Heart left ventricle (tissue), 16 donors: Measurements from ENCODE around the gene ANKRD44. TPM values are rescaled to one million over a fixed set of nuclear protein-coding genes. Genes with fewer than 3 reads are reported as not detected.
A peak's percentile ranks its signal among the peaks of the same experiment; 100 is the strongest.

Experiments used
- ATAC-seq, 4 donors: fragments of 200-7000 bp; cut with Tn5 transposase; one replicate each; pipeline ENCODE4 v1.9.1; 2020 to 2022; ENCODE audit warnings: moderate library complexity in 4 of 4, mild to moderate bottlenecking in 3 of 4, moderate number of reproducible peaks in 1 of 4
- DNase-seq, 5 donors: peaks; one replicate each; pipeline ENCODE4 v3.0.0-alpha.2; 2020
- H3K27ac ChIP-seq, 12 donors: fragments of 200-600 bp; sonication (generic) in 4 of 12; one replicate each; pipeline versions ENCODE4 v1.5.0 to v1.8.0; 2016 to 2022; ENCODE audit warnings: mild to moderate bottlenecking in 2 of 12
- H3K27me3 ChIP-seq, 9 donors: fragments of 200-600 bp; sonication (generic) in 2 of 9; one replicate each; pipeline versions ENCODE4 v1.5.1 to v1.8.0; 2016 to 2022; ENCODE audit warnings: mild to moderate bottlenecking in 3 of 9
- H3K36me3 ChIP-seq, 9 donors: fragments of 200-600 bp; sonication (generic) in 2 of 9; one replicate each; pipeline versions ENCODE4 v1.5.0 to v1.8.0; 2018 to 2022; ENCODE audit warnings: mild to moderate bottlenecking in 2 of 9
- H3K4me1 ChIP-seq, 12 donors: fragments of 200-600 bp; sonication (generic) in 4 of 12; one replicate each; pipeline versions ENCODE4 v1.5.0 to v1.8.0; 2016 to 2022; ENCODE audit warnings: mild to moderate bottlenecking in 3 of 12
- H3K4me3 ChIP-seq, 12 donors: fragments of 200-600 bp; sonication (generic) in 4 of 12; one replicate each; pipeline versions ENCODE4 v1.5.0 to v1.8.0; 2017 to 2022; ENCODE audit warnings: mild to moderate bottlenecking in 9 of 12, moderate library complexity in 4 of 12
- H3K9me3 ChIP-seq, 12 donors: fragments of 200-600 bp; sonication (generic) in 4 of 12; one replicate each; pipeline versions ENCODE4 v1.5.0 to v1.8.0; 2016 to 2022; ENCODE audit warnings: mild to moderate bottlenecking in 1 of 12
- POLR2A ChIP-seq, 2 donors: fragments of 450-650 bp; IDR thresholded peaks; one replicate each; pipeline ENCODE4 v1.6.1; 2017; ENCODE audit warnings: antibody characterized with exemption in 2 of 2, mild to moderate bottlenecking in 2 of 2, moderate library complexity in 2 of 2
- WGBS, 4 donors: extraction: QIAGEN DNeasy Blood & Tissue Kit in 2 of 4; methylation state at CpG; one replicate each; pipeline versions ENCODE4 v1.1.5 to v1.1.7; 2013 to 2018; 5-methylcytosine and 5-hydroxymethylcytosine counted together
- intact Hi-C, 10 donors: fragments of 100-400 bp; cut with DNase I; formaldehyde crosslinking; loops; one replicate each; pipeline versions ENCODE4 v1.11.1 to v1.14.2; 2022
- polyA plus RNA-seq, 2 donors: library from polyadenylated mRNA; stranded (reverse); fragments of 200-250 nt; gene quantifications; one replicate each; pipeline ENCODE4 v1.2.3, GENCODE V29; 2013
- total RNA-seq, 9 donors: library from RNA; depleted of rRNA in 2 of 9; stranded (reverse); fragments of >200 nt in 2 of 9; fragmentation: NEBNext Ultra II Directional in 3 of 9; extraction: Animal tissue kit (Norgen Biotek cat#: 25700) in 3 of 9; gene quantifications; one replicate each; pipeline versions ENCODE4 v1.1.0 to v1.2.4, GENCODE V29; 2016 to 2023
- TF ChIP-seq, protein P1 (sequence below), 12 donors: fragments of 200-600 bp; sonication (generic) in 4 of 12; IDR thresholded peaks; one replicate each; pipeline versions ENCODE4 v1.5.0 to v1.8.0; 2018 to 2022; ENCODE audit warnings: antibody characterized with exemption in 12 of 12, mild to moderate bottlenecking in 5 of 12
- donor health status: ischemic (EF 13 %, LVEDD 7.1; RV severe dilation, severe dysfunction).
- donor health status: healthy with polysubstance abuse.
- donor health status: DM: no; HTN: yes; CAD: no.
- donor health status: DM: no; HTN: no; CAD: no.
- donor health status: ischemic (EF 25% LVEDD 6.9; RV normal size, moderate dysfunction).
- donor health status: ischemic (EF 25% LVEDD 5.7; RV mildly dilated, moderate dysfunction).
- donor health status: healthy.
- donor health status: DM: yes; HTN: yes; CAD: no.
- donor health status: ischemic (EF 35%, LVEDD 5.7; RV mildly dilated, moderate dysfunction).
- donor health status: nonischemic (EF 11% LVEDD 7.7; RV severe dilation, severe dysfunction).
- donor health status: DM: yes; HTN: yes; CAD: no.
- donor health status: PGD.
- donor health status: ischemic (EF 29% LVEDD 5.4; RV normal size, mild dysfunction).
- donor health status: nonischemic (EF 23%, LVEDD 6.1; RV moderate dilation, normal function).

ANKRD44 gene
- total and polyA plus RNA-seq, 11 donors = 2.4 to 30.6 (median 8.4) TPM

DNA sequence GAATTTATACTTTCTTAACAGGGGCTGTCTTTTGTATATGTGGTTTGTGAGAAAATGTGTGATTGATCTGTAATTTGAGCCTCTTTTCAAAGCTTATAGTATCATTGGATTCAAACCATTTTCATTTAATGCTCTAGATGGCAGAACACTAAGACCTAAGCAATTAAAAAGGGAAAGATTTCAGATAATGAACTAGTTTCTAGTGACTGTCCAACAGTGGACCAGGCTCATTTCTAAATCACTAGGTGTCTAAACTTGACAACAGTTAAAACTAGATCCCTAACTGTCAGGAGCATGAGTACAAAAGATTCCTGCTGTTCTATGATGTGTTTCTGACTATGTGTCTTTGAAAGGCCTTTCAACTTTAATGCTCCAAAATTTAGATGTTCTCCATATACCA is 54.6 kb downstream of the ANKRD44 start:
- no peaks in the 10 kb centered on the region for H3K9me3 ChIP-seq
- H3K27me3 ChIP-seq = no peaks in the 10 kb centered on the region
- ATAC-seq = no peak
- H3K36me3 ChIP-seq = no peaks in the 10 kb centered on the region
- peak overlapping the region in 5 of 12 donors; percentile 8 to 46 (median 19) for H3K4me3 ChIP-seq
- intact Hi-C loops = no loop called here
- no peak for DNase-seq
- TF ChIP-seq, protein P1, sequence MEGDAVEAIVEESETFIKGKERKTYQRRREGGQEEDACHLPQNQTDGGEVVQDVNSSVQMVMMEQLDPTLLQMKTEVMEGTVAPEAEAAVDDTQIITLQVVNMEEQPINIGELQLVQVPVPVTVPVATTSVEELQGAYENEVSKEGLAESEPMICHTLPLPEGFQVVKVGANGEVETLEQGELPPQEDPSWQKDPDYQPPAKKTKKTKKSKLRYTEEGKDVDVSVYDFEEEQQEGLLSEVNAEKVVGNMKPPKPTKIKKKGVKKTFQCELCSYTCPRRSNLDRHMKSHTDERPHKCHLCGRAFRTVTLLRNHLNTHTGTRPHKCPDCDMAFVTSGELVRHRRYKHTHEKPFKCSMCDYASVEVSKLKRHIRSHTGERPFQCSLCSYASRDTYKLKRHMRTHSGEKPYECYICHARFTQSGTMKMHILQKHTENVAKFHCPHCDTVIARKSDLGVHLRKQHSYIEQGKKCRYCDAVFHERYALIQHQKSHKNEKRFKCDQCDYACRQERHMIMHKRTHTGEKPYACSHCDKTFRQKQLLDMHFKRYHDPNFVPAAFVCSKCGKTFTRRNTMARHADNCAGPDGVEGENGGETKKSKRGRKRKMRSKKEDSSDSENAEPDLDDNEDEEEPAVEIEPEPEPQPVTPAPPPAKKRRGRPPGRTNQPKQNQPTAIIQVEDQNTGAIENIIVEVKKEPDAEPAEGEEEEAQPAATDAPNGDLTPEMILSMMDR (IDR thresholded peaks at IDR 0.05) = no peak
- no peak for TF ChIP-seq POLR2A (IDR thresholded peaks at IDR 0.05)
- H3K27ac ChIP-seq = peak overlapping the region in 4 of 12 donors; percentile 22 to 89 (median 64)
- H3K4me1 ChIP-seq = peaks cover 0 to 68% (median 4%) of the 10 kb centered on the region in 12 donors

DNA sequence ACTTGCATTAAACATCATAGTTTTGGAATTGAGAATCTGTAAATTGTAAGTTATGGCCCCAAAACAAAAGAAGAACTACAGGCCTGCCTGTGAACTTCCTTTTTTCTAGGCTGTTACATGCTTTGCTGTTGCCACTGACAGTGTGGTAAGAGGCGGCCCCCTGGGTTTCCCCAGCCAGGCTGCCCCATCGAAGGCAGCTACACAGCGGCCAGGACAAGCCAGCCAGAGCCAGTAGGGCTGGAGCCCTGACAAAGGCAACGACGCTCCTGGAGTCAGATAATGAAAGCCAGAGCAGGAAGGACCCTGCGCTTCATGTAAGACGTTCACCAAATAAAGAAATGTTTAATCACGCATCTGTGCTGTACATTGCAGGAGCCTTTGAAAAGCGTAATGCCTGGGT is 55.0 kb downstream of the ANKRD44 start:
- ATAC-seq = peak in 3 of 4 donors; percentile 80 to 96 (median 94)
- Histone ChIP-seq H3K4me3 (peak overlapping the region in 6 of 12 donors; percentile 8 to 46 (median 16)), H3K27me3 (no peaks in the 10 kb centered on the region), H3K27ac (peak overlapping the region in 6 of 12 donors; percentile 16 to 89 (median 36)), H3K4me1 (peaks cover 0 to 72% (median 4%) of the 10 kb centered on the region in 12 donors), H3K9me3 (no peaks in the 10 kb centered on the region), H3K36me3 (no peaks in the 10 kb centered on the region)
- WGBS, 4 donors = 31 to 51% (median 47%) methylated on average over 9 of the region's 9 CpGs
- TF ChIP-seq POLR2A (IDR thresholded peaks at IDR 0.05) = no peak
- TF ChIP-seq, protein P1 (IDR thresholded peaks at IDR 0.05) = no peak
- DNase-seq = peak; percentile 58 to 87 (median 63)
- intact Hi-C loops = no loop called here

DNA sequence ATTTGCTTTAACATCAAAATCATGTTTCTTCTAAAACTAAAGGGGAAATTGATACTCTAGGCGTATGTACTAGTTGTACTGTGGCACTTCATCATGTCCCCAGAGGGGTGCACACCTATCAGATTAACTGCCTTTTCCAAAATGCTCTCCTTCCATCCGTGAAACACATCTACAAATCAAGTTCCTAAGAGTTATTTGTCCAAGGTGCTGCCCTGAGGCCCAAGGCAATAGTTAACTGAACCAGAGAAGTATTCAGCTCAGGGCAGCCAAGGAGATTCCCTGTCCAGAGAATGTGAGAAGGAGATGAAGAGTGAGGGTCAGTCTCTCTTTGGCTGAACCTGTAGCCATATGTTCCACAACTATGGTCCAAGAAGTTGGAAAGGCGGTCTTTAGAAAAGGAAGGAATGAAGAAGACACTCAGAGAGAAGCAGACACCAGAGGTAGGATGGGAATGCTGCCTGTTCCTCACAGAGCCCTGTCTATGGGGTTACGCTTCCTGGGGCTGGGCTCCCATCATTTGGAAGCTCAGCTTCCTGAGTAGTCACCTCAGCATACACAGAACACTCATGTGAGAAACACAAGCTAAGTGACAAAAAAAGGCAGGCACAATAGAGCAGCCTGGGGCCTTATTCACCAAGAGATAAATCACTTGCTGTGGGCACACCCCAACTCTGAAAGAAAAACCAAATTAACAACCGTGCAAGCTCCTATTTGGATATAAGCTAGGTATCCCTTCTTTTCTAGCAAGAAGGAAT is 55.6 kb downstream of the ANKRD44 start:
- Histone ChIP-seq H3K4me1 (peaks cover 0 to 78% (median 4%) of the 10 kb centered on the region in 12 donors), H3K27me3 (no peaks in the 10 kb centered on the region), H3K4me3 (peak overlapping the region in 2 of 12 donors; percentile 26 to 46), H3K36me3 (no peaks in the 10 kb centered on the region), H3K27ac (peak overlapping the region in 6 of 12 donors; percentile 15 to 89 (median 36)), H3K9me3 (no peaks in the 10 kb centered on the region)
- TF ChIP-seq, protein P1 (IDR thresholded peaks at IDR 0.05) = no peak
- TF ChIP-seq POLR2A (IDR thresholded peaks at IDR 0.05) = no peak
- WGBS, 4 donors = 81 to 86% (median 85%) methylated on average over 5 of the region's 5 CpGs
- DNase-seq (no peak), ATAC-seq (peak in 2 of 4 donors; percentile 18 to 36)
- intact Hi-C loops = no loop called here

DNA sequence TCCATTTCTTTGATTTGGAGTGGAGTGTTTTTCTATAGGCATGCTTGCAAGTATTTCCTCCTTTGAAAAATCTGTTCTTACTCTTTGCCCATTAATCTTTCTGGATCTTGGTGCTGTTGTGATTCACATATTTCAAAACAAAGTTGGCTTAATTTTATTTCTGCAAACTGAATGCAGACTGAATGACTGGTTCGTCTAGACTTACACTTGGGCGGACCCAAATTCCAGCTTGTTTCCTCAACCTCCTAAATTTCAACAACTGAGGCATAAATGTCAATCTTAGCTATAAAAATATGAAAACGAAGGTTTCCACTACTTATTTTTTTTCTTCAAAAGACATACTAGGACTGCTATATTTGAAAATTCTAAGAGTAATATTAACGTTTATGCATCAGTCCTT is 59.0 kb downstream of the ANKRD44 start:
- Histone ChIP-seq H3K4me3 (no peak overlapping the region), H3K27ac (no peak overlapping the region), H3K9me3 (no peaks in the 10 kb centered on the region), H3K27me3 (no peaks in the 10 kb centered on the region), H3K36me3 (no peaks in the 10 kb centered on the region), H3K4me1 (peaks cover 0 to 77% (median 4%) of the 10 kb centered on the region in 12 donors)
- intact Hi-C loops = no loop called here
- WGBS, 4 donors = 72 to 84% (median 79%) methylated on average over 4 of the region's 4 CpGs
- TF ChIP-seq, protein P1 (IDR thresholded peaks at IDR 0.05) = no peak
- no peak for TF ChIP-seq POLR2A (IDR thresholded peaks at IDR 0.05)
- DNase-seq = no peak
- peak in 1 of 4 donors; percentile 61 for ATAC-seq
